H1 (cell line): ENCODE data around the gene CYLD. TPM values are rescaled to one million over a fixed set of nuclear protein-coding genes. Genes with fewer than 3 reads are reported as not detected.

Experiments used
- CTCF ChIA-PET: fragments of 300-600 bp; sonication (Branson Sonifier 250); formaldehyde crosslinking; loops from one replicate; lab custom pipeline; 2021; ENCODE audit not compliant: partially characterized antibody; lab: Charles Lee
- POLR2A ChIA-PET: fragments of 300-600 bp; sonication (Branson Sonifier 250); formaldehyde crosslinking; loops from one replicate; lab custom pipeline; 2021; ENCODE audit warnings: inconsistent platforms; ENCODE audit not compliant: partially characterized antibody; lab: Charles Lee
- DNase-seq, 2 experiments: peaks; one replicate each; pipeline versions ENCODE4 v3.0.0 to v3.0.0-alpha.2; 2010 to 2022; ENCODE audit warnings: low spot score in 2 of 2, low read depth in 1 of 2, mixed read lengths in 1 of 2
- FAIRE-seq: peaks from 2 replicates; lab custom pipeline; 2011; peaks lifted over from hg19 to GRCh38; lab: Jason Lieb, UNC
- H2AFZ ChIP-seq: 2 replicates; pipeline ENCODE4 v1.8.1; 2012; ENCODE audit warnings: low read length, inconsistent platforms
- H2AK5ac ChIP-seq: 2 replicates; pipeline ENCODE4 v1.6.1; 2013; ENCODE audit warnings: low read depth, low read length
- H2BK120ac ChIP-seq: replicated peaks from 2 replicates; pipeline ENCODE3; 2013; ENCODE audit warnings: low read depth, low read length, inconsistent platforms
- H2BK12ac ChIP-seq: 2 replicates; pipeline ENCODE4 v1.6.1; 2013; ENCODE audit warnings: low read depth, low read length
- H2BK15ac ChIP-seq: 2 replicates; pipeline ENCODE4 v1.6.1; 2013; ENCODE audit warnings: low read length
- H2BK20ac ChIP-seq: 2 replicates; pipeline ENCODE4 v1.6.1; 2013; ENCODE audit warnings: low read length
- H2BK5ac ChIP-seq: 2 replicates; pipeline ENCODE4 v1.6.1; 2013; ENCODE audit warnings: low read depth, low read length
- H3K14ac ChIP-seq: 2 replicates; pipeline ENCODE4 v1.6.1; 2013; ENCODE audit warnings: inconsistent platforms; ENCODE audit not compliant: insufficient read length
- H3K18ac ChIP-seq: 2 replicates; pipeline ENCODE4 v1.6.1; 2013; ENCODE audit warnings: low read length; ENCODE audit errors: extremely low read depth
- H3K23ac ChIP-seq: 2 replicates; pipeline ENCODE4 v1.6.1; 2013; ENCODE audit warnings: inconsistent platforms; ENCODE audit not compliant: insufficient read length
- H3K23me2 ChIP-seq: 2 replicates; pipeline ENCODE4 v1.6.1; 2013; ENCODE audit warnings: low read depth, low read length
- H3K27ac ChIP-seq: 2 replicates; pipeline ENCODE4 v1.6.1; 2011; ENCODE audit warnings: low read depth, low read length, inconsistent platforms
- H3K27me3 ChIP-seq, 4 experiments: replicated peaks in 1 of 4; 1 replicate in 1 of 4; 2 replicates in 3 of 4; pipeline versions ENCODE4 v1.6.1 to v1.8.1; 2011 to 2013; ENCODE audit warnings: low read length in 3 of 4, mild to moderate bottlenecking in 3 of 4, inconsistent platforms in 2 of 4, mixed read lengths in 2 of 4, moderate library complexity in 1 of 4; ENCODE audit not compliant: control insufficient read depth in 3 of 4, insufficient read depth in 3 of 4; ENCODE audit errors: extremely low read depth in 1 of 4
- H3K36me3 ChIP-seq, 4 experiments: 2 replicates each; pipeline versions ENCODE4 v1.6.1 to v1.8.1; 2011 to 2013; ENCODE audit warnings: mild to moderate bottlenecking in 4 of 4, low read length in 3 of 4, moderate library complexity in 2 of 4, control low read depth in 1 of 4, inconsistent platforms in 1 of 4; ENCODE audit not compliant: insufficient read depth in 4 of 4, control insufficient read depth in 2 of 4
- H3K4ac ChIP-seq: replicated peaks from 2 replicates; pipeline ENCODE3; 2013; ENCODE audit warnings: low read length, low read depth, mixed read lengths, inconsistent platforms; ENCODE audit not compliant: insufficient read length
- H3K4me1 ChIP-seq, 4 experiments: replicated peaks in 1 of 4; 1 replicate in 1 of 4; 2 replicates in 3 of 4; pipeline versions ENCODE4 v1.6.1 to v1.8.1; 2011 to 2013; ENCODE audit warnings: low read length in 3 of 4, inconsistent platforms in 2 of 4, mixed read lengths in 1 of 4; ENCODE audit not compliant: insufficient read depth in 4 of 4, control insufficient read depth in 3 of 4
- H3K4me2 ChIP-seq, 2 experiments: 2 replicates each; pipeline versions ENCODE4 v1.6.1 to v1.8.1; 2011 to 2013; ENCODE audit warnings: low read depth in 2 of 2, low read length in 2 of 2, control low read depth in 1 of 2, inconsistent platforms in 1 of 2, mild to moderate bottlenecking in 1 of 2; ENCODE audit not compliant: insufficient read depth in 1 of 2
- H3K4me3 ChIP-seq, 4 experiments: fragments of 200-600, 300-600 bp in 1 of 4; sonication (generic), shearing (Covaris generic), sonication (Bioruptor Twin) in 1 of 4; 2 replicates each; pipeline versions ENCODE4 v1.5.1 to v1.8.1; 2011 to 2016; ENCODE audit warnings: low read length in 4 of 4, low read depth in 3 of 4, control low read depth in 2 of 4, inconsistent platforms in 2 of 4, mild to moderate bottlenecking in 2 of 4, mixed read lengths in 1 of 4, moderate library complexity in 1 of 4; ENCODE audit not compliant: insufficient read depth in 2 of 4; ENCODE audit errors: extremely low read depth in 1 of 4
- H3K56ac ChIP-seq: replicated peaks from 2 replicates; pipeline ENCODE3; 2013; ENCODE audit warnings: low read depth, mild to moderate bottlenecking, mixed read lengths, low read length, inconsistent platforms; ENCODE audit not compliant: insufficient read length
- H3K79me1 ChIP-seq: 2 replicates; pipeline ENCODE4 v1.6.1; 2013; ENCODE audit warnings: low read depth, low read length, control low read depth
- H3K79me2 ChIP-seq, 2 experiments: 2 replicates each; pipeline versions ENCODE4 v1.6.1 to v1.8.1; 2012 to 2013; ENCODE audit warnings: low read length in 2 of 2, mild to moderate bottlenecking in 2 of 2, inconsistent platforms in 1 of 2; ENCODE audit not compliant: insufficient read depth in 2 of 2, control insufficient read depth in 1 of 2
- H3K9ac ChIP-seq, 4 experiments: replicated peaks in 1 of 4; 1 replicate in 1 of 4; 2 replicates in 3 of 4; pipeline versions ENCODE4 v1.6.1 to v1.8.1; 2011 to 2013; ENCODE audit warnings: low read depth in 3 of 4, low read length in 3 of 4, control low read depth in 2 of 4, mild to moderate bottlenecking in 2 of 4, moderate library complexity in 2 of 4, inconsistent platforms in 1 of 4; ENCODE audit errors: extremely low read depth in 1 of 4
- H3K9me3 ChIP-seq, 2 experiments: 2 replicates each; pipeline versions ENCODE4 v1.6.1 to v1.8.1; 2012 to 2013; ENCODE audit warnings: mild to moderate bottlenecking in 2 of 2, moderate library complexity in 2 of 2, control low read depth in 1 of 2, inconsistent platforms in 1 of 2, low read depth in 1 of 2, low read length in 1 of 2, mixed read lengths in 1 of 2; ENCODE audit not compliant: insufficient read depth in 2 of 2
- H4K20me1 ChIP-seq, 2 experiments: replicated peaks in 1 of 2; 2 replicates each; pipeline versions ENCODE3 to v1.8.1; 2011 to 2013; ENCODE audit warnings: inconsistent platforms in 2 of 2, low read length in 2 of 2, mild to moderate bottlenecking in 1 of 2; ENCODE audit not compliant: insufficient read depth in 2 of 2, control insufficient read depth in 1 of 2
- H4K5ac ChIP-seq: 2 replicates; pipeline ENCODE4 v1.6.1; 2013; ENCODE audit warnings: low read length, low read depth, mixed read lengths, inconsistent platforms; ENCODE audit not compliant: insufficient read length
- H4K8ac ChIP-seq: 2 replicates; pipeline ENCODE4 v1.8.0; 2013; ENCODE audit warnings: mild to moderate bottlenecking, moderate library complexity, low read length, inconsistent platforms; ENCODE audit not compliant: insufficient read depth; ENCODE audit errors: extremely low read depth
- H4K91ac ChIP-seq: replicated peaks from 2 replicates; pipeline ENCODE3; 2013; ENCODE audit warnings: low read length, mixed read lengths, inconsistent platforms; ENCODE audit not compliant: insufficient read length
- ASH2L ChIP-seq: fragments of 200-600, 300-600 bp; sonication (generic); IDR thresholded peaks from one replicate; pipeline ENCODE4 v1.7.1; 2017; ENCODE audit warnings: low read length
- CREB1 ChIP-seq: IDR thresholded peaks from 2 replicates; pipeline ENCODE4 v1.6.1; 2012; ENCODE audit warnings: inconsistent platforms
- KDM1A ChIP-seq: fragments of 200-600, 300-600 bp; sonication (generic); IDR thresholded peaks from 2 replicates; pipeline ENCODE4 v1.7.1; 2016; ENCODE audit warnings: mild to moderate bottlenecking, low read length, borderline replicate concordance
- PHF8 ChIP-seq: fragments of 200-600 bp; sonication (generic); conservative IDR thresholded peaks from 2 replicates; pipeline ENCODE4 v1.7.1; 2012; ENCODE audit warnings: low read depth, mild to moderate bottlenecking, inconsistent platforms, low read length, moderate library complexity
- RBBP5 ChIP-seq: IDR thresholded peaks from 2 replicates; pipeline ENCODE4 v1.7.1; 2012; ENCODE audit warnings: low read depth, mild to moderate bottlenecking, inconsistent platforms, low read length, moderate library complexity, borderline replicate concordance
- SP1 ChIP-seq: IDR thresholded peaks from 2 replicates; pipeline ENCODE4 v1.6.1; 2011; ENCODE audit warnings: low read depth, low read length
- SP2 ChIP-seq: IDR thresholded peaks from 2 replicates; pipeline ENCODE4 v1.6.1; 2012; ENCODE audit warnings: mild to moderate bottlenecking, low read length, inconsistent platforms
- WGBS, 2 experiments: shearing (Covaris generic) in 1 of 2; methylation state at CpG; one replicate each; pipeline versions ENCODE4 v1.1.6 to v1.1.7; 2013 to 2015; ENCODE audit warnings: low lambda C conversion rate in 2 of 2, mixed read lengths in 2 of 2, inconsistent platforms in 1 of 2, low coverage in 1 of 2, missing lambda C conversion rate in 1 of 2; ENCODE audit not compliant: insufficient replicate concordance in 2 of 2, insufficient coverage in 1 of 2, insufficient read length in 1 of 2; ENCODE audit errors: extremely low coverage in 1 of 2, missing lambda C conversion rate in 1 of 2; 5-methylcytosine and 5-hydroxymethylcytosine counted together
- polyA plus RNA-seq, 7 experiments: library from polyadenylated mRNA; depleted of rRNA in 3 of 7; stranded (reverse) in 5 of 7; unstranded in 2 of 7; fragments of >200 nt in 5 of 7; fragments of 200-250 nt in 2 of 7; gene quantifications; 1 replicate in 5 of 7; 2 replicates in 1 of 7; 4 replicates in 1 of 7; pipeline versions ENCODE4 v1.2.1 to v1.2.3, GENCODE V29; 2011 to 2013; ENCODE audit warnings: missing spikeins in 2 of 7, mixed read lengths in 2 of 7
- total RNA-seq: library from RNA; stranded (reverse); fragmentation: NEBNext Ultra II Directional; extraction: Animal tissue kit (Norgen Biotek cat#: 25700); gene quantifications from 2 replicates; pipeline ENCODE4 v1.2.1, GENCODE V29; 2021

CYLD gene
- total and polyA plus RNA-seq, 2 of the 8 experiments (the other 6 are each of a cell fraction or from before 2014, with no cell fraction given), result 3.7 to 18.8 TPM

DNA sequence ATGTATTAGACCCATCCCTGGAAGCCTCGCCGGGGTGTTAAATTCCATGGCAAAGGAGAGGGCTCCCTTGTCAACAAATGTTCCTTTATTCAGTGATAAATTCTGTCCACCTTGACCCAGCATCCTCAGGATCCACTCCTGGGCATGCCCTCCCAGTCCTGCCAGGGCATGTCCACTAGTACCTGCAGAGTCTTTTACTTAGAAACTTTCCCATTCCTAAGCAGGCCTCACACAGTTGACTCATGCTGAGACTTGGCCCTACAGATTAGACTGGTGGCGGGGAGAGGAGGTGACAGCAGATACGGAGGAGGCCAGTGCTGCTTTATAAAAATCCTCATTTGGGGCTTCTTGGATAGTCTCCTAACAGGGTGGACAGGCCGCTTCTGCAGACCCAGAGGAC is 88.8 kb downstream of the CYLD start:
- FAIRE-seq (no peak), DNase-seq (peak in 1 of 2 experiments; percentile 14)
- Histone ChIP-seq H3K9ac (no peak overlapping the region), H4K91ac (no peak overlapping the region), H3K4me2 (no peak overlapping the region), H4K20me1 (no peaks in the 10 kb centered on the region), H3K79me2 (no peaks in the 10 kb centered on the region), H3K9me3 (peaks cover 0 to 2% of the 10 kb centered on the region in 2 experiments; a peak in 2 of 4 replicates), H2AK5ac (no peak overlapping the region), H3K4me3 (no peak overlapping the region), H2AFZ (no peak overlapping the region), H4K8ac (no peak overlapping the region), H3K23ac (no peak overlapping the region), H3K27ac (no peak overlapping the region), H3K23me2 (no peaks in the 10 kb centered on the region), H3K79me1 (no peaks in the 10 kb centered on the region), H2BK12ac (no peak overlapping the region), H3K36me3 (no peaks in the 10 kb centered on the region), H3K56ac (no peak overlapping the region), H3K18ac (no peak overlapping the region), H2BK120ac (no peak overlapping the region), H3K4ac (no peak overlapping the region), H3K14ac (no peak overlapping the region), H2BK5ac (no peak overlapping the region), H3K27me3 (no peaks in the 10 kb centered on the region), H2BK15ac (no peak overlapping the region), H3K4me1 (no peaks in the 10 kb centered on the region), H4K5ac (no peak overlapping the region), H2BK20ac (no peak overlapping the region)
- WGBS, 2 experiments, result 95% methylated on average over 5 of the region's 5 CpGs; no CpG with 5 or more reads in 1 of the 2 experiments
- CTCF ChIA-PET, result interaction anchor here (0.8 to 1.6 kb wide), 5 partner anchors 10 to 53 kb away, joined by 3 to 4 read pairs (median 3); no protein-coding TSS in a partner anchor
- POLR2A ChIA-PET, result no interaction called here
- TF ChIP-seq KDM1A, result no peak
- no peak for TF ChIP-seq PHF8
- TF ChIP-seq CREB1, result no peak
- no peak for TF ChIP-seq RBBP5
- TF ChIP-seq SP1, result no peak
- TF ChIP-seq SP2, result no peak
- no peak for TF ChIP-seq ASH2L
